ENCODE data around the gene IER3.
A peak's percentile ranks its signal among the peaks of the same experiment; 100 is the strongest.
"Not testable (repeated sequence)": the region's sequence is repeated elsewhere in the genome, so short reads cannot be mapped to it uniquely, and the experiment has no call there.

Gene IER3

DNA sequence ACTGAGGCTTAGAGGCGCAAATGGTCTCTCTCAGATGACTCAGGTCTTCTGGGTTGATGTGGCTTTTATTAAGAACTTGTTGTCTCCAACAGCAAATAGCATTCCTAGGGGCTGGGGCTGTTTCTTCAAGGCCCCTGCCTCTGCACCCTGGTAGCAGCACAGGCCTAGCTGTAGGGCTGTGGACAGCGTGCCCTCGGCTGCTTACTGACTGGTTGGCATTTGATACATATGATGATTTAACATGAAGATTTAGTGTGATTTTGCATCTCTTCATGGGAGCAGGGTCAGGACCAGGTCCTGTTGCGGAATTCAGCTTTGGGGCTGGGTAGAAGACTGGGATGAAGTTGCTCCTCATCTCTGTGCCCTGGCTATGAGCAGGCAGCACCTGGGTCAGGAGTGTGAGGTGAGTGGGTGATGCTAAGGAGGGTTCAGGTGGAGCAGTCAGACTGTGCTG is 24.3 kb upstream of the IER3 start:
- DNase-seq (ENCODE audit: low spot score) = no peak

DNA sequence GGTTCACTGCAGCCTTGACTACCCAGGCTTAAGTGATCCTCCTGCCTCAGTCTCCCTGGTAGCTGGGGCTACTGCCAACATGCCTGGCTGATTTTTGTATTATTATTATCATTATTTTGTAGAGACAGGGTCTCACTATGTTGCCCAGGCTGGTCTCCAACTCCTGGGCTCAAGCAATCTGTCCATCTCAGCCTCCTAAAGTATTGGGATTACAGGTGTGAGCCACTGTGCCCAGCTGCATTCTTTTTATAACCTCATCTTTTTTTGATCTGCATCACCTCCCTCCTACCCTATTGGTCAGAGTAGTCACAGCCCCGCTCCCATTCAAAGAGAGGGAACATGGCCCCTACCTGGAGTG is 23.6 kb upstream of the IER3 start:
- no peak for DNase-seq (ENCODE audit: low spot score)

DNA sequence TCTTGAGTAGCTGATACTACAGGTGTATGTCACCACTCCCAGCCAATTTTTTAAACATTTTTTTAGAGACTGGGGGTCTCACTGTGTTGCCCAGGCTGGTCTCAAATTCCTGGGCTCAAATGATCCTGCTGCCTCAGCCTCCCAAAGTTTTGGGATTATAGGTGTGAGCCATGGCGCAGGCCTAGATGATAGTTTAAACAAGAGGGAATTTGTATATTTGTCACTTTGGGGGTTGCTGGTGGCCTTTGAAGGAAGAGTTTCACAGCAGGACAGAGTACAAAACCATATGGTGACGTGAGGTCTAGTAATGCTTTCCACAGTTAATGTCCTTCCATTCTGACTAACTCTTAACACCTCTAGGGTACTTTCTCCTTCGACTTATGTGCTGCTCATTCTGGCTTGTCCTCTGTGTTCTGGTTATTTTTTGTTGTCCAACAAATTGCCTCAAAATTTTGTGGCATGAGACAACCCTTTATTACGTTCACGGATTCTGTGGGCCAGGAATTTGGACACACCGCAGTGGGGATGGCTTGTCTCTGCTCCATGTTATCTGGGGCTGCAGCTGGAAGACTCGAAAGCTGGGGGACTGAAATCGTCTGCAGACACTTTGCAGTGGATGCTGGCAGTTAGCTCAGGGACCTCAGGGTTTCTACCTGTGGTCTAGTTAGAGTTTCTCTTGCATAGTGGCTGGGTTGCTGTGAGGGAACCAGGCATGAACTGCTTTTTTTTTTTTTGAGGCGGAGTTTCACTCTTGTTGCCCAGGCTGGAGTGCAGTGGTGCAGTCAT is 23.0 kb upstream of the IER3 start:
- DNase-seq (ENCODE audit: low spot score) = no peak

DNA sequence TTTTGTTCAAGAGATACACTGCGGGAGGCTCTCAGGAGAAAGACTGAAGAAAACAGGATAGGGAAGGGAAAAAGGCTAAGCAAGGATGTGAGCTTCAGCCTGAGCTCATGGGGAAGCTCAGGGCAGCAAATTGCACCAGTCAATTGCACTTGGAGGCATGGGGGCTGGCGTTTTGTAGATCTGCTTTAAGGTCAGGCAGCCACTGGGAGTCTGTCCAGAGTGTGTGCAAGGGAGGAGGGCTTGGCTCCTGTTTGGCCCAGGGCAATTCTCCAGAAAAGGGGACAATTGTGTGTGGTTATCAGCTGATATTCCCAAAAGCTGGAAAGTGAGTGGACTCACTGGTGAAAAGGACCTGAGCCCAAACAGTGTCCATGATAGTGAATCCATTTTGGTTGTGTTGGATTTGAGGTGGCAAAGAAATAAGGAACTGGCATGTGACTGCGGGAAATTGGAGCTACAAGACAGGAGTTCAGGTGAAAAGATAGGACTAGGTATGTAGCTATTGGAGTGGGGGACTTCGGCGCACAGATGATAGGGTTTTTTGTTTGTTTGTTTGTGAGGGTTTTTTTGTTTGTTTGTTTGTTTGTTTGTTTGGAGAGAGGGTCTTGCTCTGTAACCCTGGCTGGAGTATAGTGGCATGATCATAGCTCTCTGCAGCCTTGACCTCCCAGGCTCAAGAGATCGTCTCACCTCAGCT is 22.3 kb upstream of the IER3 start:
- no peak for DNase-seq (ENCODE audit: low spot score)

DNA sequence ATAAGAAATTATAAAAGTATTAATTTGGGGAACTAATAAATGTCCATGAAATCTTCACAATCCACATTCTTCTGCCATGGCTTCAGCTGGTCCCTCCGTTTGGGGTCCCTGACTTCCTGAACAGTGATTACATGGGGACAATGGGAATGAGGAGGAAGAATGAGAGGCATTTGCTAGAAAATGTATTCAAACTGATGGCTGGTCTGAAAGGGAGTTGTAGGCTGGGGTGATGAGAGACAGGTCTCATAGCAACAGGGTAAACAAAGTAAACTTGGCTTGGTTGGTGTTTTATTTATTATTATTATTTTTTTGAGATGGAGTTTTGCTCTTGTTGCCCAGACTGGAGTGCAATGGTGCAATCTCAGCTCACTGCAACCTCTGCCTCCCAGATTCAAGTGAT is 21.1 kb upstream of the IER3 start:
- DNase-seq (ENCODE audit: low spot score) = peak; percentile 6

DNA sequence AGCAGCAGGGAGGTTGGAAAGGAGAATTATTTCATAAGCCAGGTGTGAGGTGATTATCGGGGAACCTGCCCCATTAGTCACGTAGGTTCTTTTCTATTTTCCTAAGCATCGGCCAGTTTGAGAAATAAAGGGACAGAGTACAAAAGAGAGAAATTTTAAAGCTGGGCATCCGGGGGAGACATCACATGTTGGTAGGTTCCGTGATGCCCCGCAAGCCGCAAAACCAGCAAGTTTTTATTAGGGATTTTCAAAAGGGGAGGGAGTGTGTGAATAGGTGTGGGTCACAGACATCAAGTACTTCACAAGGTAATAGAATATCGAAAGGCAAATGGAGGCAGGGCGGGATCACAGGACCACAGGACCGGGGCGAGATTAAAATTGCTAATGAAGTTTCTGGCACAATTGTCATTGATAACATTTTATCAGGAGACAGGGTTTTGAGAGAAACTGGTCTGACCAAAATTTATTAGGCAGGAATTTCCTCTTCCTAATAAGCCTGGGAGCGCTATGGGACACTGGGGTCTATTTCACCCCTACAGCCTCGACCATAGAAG is 20.2 kb upstream of the IER3 start:
- not testable (repeated sequence) for DNase-seq (ENCODE audit: low spot score)

DNA sequence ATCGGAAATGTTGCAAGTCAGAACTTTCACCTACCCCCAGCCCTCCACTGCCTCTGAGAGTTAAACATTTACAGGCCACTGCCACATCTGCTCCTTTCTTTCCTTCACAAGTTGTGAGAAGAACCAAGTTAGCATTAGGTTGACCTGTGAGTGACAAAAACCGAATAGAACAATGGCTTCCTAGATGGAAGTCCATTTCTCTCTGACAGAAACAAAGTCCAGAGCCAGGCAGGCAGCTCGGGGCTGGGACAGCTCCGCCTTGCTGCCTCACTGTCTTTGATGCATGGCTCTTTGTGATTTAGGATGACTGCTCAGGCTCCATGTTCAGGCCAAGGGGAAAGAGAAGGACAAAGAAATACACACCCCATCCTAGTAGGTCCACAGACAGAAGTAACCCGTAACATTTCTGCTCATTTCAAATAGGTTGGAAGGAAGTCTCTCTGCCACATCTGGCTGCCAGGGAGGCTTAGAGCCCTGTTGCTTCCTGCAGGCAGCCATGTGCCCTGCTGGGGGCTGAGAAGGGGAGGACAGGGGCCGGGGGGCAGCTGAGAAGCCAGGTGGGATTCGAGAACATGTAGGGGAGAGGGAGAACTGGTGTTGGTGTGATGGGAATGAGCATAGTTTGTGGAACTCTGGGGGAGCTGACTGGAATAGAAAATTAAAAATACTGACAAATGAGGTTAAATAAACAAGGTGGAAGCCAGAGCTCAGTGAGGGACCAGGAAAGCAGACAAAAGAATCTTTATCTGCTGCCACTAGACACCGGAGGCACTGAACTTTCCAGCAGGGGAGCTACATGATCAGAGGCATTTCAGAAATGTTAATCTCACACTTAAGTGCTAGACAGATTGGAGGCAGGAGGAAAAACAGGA is 19.5 kb upstream of the IER3 start:
- peak; percentile 35 for DNase-seq (ENCODE audit: low spot score)

DNA sequence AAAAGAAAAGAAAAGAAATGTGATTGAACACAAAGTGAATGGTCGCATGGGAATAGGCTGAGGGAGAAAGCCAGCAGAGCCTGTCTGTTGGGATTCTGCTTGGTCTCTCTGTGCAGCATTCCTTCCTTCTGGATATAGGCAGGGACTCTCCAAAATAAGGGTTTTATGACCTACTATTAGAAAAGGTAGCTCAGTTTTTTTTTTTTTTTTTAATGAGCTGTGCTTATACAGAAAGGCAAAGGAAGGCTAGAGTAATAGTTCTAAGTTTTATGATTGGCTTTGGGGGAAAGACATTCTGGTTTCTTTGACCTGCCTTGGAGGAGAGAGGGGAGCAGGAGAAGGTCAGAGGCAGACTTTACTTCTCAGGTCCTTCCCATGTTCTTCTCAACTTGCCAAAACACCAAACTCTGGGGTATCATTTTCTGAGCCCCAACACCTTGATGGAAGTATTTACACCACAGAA is 18.8 kb upstream of the IER3 start:
- no peak for DNase-seq (ENCODE audit: low spot score)

DNA sequence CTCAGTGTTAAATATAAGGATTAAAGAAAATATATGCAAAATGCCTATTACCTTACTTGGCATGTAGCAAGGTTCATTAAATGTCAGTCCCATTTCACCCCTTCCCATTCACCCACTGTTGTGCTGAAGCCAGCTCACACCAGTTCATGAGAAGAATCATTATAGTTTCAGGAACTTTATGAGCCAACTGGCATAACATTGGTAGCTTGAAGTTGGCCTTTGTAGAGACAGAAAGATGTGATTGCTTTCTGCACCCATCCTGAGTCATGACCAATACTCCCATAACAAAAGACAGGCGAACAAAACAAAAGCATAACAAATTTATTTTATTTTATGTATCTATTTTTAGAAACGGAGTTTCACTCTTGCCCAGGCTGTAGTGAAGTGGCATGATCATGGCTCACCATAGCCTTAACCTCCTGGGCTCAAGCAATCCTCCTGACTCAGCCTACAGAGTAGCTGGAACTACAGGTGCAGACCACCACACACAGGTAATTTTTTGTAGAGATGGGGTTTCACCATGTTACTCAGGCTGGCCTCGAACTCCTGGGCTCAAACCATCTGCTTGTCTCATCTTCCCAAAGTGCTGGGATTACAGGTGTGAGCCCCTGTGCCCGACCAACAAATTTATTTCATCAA is 17.6 kb upstream of the IER3 start:
- DNase-seq (ENCODE audit: low spot score) = no peak

DNA sequence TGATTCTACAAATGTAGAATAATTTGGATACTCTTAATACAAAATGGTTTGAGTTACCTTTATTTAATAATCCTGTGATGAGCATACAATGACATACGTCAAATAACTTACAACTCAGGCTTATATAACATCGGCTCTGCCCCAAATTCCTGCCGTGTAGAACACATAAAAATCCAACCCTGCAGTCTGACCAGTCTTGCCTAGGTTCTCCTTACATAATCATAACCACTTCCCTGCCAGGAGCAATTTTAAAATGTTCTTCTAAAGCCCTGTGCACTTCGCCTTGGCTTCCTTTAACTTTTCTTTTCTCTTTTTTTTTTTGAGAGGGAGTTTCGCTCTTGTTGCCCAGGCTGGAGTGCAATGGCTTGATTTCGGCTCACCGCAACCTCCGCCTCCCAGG is 16.2 kb upstream of the IER3 start:
- DNase-seq (ENCODE audit: low spot score) = no peak

DNA sequence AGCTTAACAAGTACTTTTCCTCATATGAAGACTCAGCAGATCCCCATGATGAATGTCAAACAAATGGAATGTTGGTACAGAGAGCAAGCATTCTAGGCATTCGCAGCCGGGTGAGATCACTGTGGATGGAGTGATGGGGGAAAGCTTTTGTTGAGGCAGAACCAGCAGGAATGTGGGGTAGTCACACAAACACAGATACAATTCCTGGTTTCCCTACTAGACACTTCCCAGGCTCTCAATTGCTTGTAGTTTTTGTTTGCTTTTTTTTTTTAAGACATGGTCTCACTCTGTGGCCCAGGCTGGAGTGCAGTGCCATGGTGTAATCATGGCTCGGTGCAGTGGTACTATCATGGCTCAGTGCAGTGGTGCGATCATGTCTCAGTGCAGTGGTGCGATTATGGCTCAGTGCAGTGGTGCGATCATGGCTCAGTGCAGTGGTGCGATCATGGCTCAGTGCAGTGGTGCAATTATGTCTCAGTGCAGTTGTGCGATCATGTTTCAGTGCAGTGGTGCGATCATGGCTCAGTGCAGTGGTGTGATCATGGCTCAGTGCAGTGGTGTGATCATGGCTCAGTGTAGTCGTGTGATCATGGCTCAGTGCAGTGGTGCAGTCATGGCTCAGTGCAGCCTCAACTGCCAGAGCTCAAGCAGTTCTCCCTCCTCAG is 15.4 kb upstream of the IER3 start:
- DNase-seq (ENCODE audit: low spot score) = peak; percentile 95

DNA sequence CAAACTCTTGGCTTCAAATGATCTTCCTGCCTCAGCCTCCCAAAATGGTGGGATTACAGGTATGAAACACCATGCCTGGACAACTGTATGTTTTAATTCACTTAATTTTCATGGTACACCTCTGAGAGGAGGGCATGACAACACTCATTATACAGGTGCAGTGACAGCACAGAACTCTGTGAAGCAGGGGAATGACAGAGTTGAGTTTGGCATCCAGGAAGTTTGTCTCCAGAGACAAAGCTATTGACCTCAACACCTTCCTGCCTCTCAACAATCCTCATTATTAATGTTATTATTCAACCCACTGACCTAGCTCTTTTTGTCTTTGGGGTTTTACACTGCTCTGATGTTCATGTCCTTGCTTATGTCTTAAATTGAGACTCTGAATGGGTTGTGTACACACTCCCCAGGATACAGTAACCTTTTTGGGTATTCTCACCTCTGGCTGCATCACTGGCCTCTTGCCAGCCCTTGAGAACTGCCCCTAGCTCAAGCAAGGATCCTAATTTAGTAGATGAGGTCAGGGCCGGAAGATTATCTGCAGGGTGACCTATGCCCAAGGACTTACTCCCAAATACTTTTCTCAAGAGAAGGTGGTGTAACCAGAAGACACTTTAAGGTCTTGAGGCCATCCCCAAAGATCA is 13.0 kb upstream of the IER3 start:
- DNase-seq (ENCODE audit: low spot score) = no peak

DNA sequence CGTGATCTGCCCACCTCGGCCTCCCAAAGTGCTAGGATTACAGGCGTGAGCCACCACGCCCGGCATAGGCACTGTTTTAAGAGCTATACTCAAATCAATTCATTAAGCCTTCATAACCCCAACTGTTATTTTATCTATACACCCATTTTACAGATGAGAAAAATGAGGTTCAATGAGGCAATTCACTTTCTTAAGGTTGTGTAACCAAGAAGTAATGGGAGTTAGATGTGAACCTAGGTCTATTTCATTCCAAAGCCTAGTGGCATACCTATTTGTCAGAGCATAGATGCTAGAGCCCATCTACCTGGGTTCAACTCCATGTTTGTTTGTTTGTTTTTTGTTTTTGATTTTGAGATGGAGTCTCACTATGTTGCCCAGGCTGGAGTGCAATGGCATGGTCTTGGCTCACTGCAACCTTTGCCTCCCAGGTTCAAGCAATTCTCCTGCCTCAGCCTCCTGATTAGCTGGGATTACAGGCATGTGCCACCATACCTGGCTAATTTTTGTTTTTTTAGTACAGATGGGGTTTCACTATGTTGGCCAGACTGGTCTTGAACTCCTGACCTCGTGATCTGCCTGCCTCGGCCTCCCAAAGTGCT is 12.2 kb upstream of the IER3 start:
- not testable (repeated sequence) for DNase-seq (ENCODE audit: low spot score)

DNA sequence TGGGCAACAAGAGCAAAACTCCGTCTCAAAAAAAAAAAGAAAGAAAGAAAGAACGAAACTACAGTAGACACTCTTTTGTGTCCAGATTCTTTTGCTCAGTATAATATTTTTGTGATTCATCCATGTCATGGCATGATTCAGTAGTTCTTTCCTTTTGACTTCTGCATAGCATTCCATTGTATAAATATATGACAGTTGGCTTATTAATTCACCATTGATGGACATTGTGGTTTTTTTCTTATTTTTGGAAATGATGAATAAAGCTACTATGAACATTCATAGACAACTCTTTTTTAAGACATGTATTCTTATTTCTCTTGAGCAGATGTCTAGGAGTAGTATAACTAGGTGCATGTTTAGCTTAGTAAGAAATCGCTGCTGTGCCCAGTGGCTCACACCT is 10.3 kb upstream of the IER3 start:
- peak; percentile 5 for DNase-seq (ENCODE audit: low spot score)

DNA sequence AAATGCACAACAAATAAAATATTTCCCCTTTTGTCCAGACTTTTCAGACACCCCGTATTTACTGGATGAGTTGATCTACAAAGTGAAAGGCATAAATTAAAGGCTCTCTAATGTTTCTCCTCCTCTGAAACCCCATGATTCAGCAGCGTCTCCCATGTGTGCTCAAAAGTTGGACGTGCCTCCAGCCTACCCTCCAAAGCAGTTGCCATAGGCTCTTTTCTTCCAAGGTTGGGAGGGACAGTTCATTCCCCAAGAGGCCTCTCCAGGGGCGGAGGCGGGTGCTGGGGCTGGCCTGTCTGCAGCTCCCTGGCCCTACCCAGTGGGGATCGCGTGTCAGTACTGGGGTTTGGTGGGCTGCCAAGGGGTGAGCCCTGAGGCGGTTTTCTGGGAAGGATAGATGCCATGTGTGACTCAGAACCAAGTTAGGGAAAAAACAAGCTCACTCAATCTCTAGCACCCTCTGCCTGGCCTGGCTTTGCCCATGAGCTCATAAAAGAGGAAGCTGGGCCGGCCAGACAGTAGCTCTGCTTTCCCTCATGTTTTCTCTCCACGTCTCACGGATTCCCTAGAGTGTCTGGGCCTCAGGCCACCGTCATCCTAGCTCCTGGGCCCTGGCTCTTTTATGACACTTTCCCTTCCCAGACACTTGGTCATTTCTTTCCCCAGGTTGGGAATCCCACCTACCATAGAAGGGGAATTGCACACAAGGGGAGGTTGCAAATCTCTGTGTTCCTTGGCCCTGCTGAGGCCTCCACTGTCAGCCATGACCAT is 8.0 kb upstream of the IER3 start:
- peak; percentile 94 for DNase-seq (ENCODE audit: low spot score)

DNA sequence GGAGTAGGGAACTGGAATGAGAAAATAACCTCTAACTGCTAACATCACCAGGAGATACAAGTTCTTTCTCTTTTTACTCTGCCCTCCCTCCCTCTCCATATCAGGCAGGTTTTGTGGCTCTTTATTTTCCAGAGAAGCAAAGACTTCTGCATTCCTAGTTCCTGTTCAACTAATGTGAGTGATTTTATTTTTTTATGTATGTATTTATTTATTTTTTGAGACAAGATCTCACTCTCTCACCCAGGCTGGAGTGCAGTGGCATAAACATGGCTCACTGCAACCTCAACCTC is 6.0 kb upstream of the IER3 start:
- DNase-seq (ENCODE audit: low spot score) = no peak

DNA sequence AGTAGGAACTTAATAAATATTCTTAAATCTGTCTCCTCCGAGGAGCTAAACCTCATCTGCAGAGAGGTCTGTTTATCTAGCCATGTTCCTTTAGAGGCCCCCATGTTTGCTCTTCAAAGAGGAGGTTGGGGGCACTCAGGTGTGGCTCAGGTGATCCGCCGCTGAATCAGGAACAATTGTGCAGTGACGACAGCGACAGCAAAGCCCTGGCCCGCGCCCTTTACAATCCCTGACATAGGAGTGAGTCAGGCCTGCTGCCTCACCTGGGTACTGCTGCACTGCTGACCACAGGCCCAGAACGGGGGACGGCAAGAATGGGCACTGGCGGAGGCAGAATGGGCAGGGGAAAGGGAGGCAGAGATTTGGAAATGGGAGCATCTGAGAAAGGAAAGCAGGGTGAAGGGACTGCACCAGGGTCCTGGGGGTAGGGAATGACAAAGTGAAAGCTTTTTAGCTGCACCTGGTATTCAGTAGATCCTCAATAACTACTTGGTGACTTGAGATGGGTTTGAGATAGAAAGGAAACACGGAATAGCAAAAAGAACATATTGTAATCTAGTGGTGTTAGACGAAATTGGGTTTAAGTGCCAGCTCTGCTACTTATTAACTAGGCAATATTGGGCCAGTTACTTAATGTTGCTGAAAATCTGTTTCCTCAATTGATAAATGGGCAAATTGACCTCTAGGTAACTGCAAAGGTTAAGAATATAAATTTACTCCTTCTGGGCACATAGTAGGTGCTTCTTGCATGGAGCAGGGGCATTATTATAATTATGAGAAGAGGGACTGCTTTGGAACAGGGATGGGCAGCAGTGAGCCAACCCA is 5.4 kb upstream of the IER3 start:
- DNase-seq (ENCODE audit: low spot score) = no peak

DNA sequence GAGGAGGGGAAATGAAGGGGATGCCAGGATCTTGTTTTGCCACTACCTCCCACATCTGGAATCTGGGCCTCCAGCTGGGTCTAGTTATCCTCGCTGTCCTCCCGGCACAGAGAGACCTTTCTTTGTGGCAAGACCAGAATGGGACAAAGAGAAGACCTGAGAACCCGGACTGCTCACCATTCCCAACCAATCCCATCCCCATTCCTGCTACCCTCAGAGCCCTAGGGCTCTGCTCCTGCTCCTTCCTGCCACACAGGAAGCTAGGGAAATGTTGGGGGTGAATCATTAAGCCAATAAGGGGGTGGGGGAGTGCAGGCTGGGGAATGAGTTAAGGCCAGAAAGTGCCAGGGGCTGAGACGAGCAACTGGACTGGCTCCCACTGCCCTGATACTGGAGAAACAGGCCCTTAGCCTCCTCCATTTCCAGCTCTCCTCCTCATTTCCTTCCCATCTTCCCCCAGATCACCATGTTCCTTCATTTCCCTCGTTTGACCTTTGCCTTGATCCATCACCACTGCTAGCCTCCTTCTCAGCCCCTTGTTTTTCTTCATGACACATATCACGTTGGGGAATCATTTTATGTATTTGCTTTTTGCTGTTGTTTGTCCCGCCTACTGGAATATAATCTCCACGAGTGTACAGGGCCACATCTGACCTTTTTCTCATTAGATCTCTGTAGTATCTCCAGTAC is 4.6 kb upstream of the IER3 start:
- DNase-seq (ENCODE audit: low spot score) = no peak
